A673 (cell line): ENCODE results near the gene POMT2. TPM values are rescaled to one million over a fixed set of nuclear protein-coding genes. Genes with fewer than 3 reads are reported as not detected.

Experiments
- BruUV-seq: library from RNA; stranded (reverse); fragments of 400-500 nt; replicated peaks from 2 replicates; lab custom pipeline; 2021; lab: Mats Ljungman, UMichigan
- CTCF ChIA-PET: fragments of 300-600 bp; sonication (Branson Sonifier 250); formaldehyde crosslinking; loops from one replicate; lab custom pipeline; 2022; ENCODE audit warnings: antibody characterized with exemption; lab: Charles Lee
- POLR2A ChIA-PET: fragments of 300-600 bp; sonication (Branson Sonifier 250); formaldehyde crosslinking; loops from one replicate; lab custom pipeline; 2022; ENCODE audit warnings: antibody characterized with exemption; ENCODE audit not compliant: low non-redundant PET; lab: Charles Lee
- DNase-seq: peaks from one replicate; pipeline ENCODE4 v3.0.0-alpha.2; 2015; ENCODE audit warnings: low spot score
- H3K27ac ChIP-seq: fragments of 200-600 bp; sonication (generic); 2 replicates; pipeline ENCODE4 v1.5.1; 2016; ENCODE audit warnings: mixed run types, low read depth, mild to moderate bottlenecking, mixed read lengths, antibody characterized with exemption, low read length; ENCODE audit not compliant: poor library complexity, severe bottlenecking
- H3K27me3 ChIP-seq: fragments of 200-600 bp; sonication (generic); replicated peaks from 2 replicates; pipeline ENCODE4 v1.6.1; 2017; ENCODE audit warnings: mixed run types, low read depth, mild to moderate bottlenecking, mixed read lengths, antibody characterized with exemption, low read length; ENCODE audit not compliant: insufficient read depth, poor library complexity
- H3K36me3 ChIP-seq: fragments of 200-600 bp; sonication (generic); 2 replicates; pipeline ENCODE4 v1.6.1; 2016; ENCODE audit warnings: mixed run types, mild to moderate bottlenecking, mixed read lengths, antibody characterized with exemption, low read length; ENCODE audit not compliant: insufficient read depth, poor library complexity, severe bottlenecking
- H3K4me1 ChIP-seq: fragments of 200-600 bp; sonication (generic); 2 replicates; pipeline ENCODE4 v1.6.1; 2017; ENCODE audit warnings: mixed run types, mild to moderate bottlenecking, mixed read lengths, antibody characterized with exemption, low read length; ENCODE audit not compliant: insufficient read depth, poor library complexity, severe bottlenecking
- H3K4me3 ChIP-seq: fragments of 200-600 bp; sonication (generic); 2 replicates; pipeline ENCODE4 v1.5.1; 2016; ENCODE audit warnings: low read depth, mixed run types, mild to moderate bottlenecking, mixed read lengths, low read length; ENCODE audit not compliant: poor library complexity, severe bottlenecking
- H3K9me3 ChIP-seq: fragments of 200-600 bp; sonication (generic); 2 replicates; pipeline ENCODE4 v1.6.1; 2016; ENCODE audit warnings: mixed run types, low read depth, mild to moderate bottlenecking, mixed read lengths, antibody characterized with exemption, low read length; ENCODE audit not compliant: poor library complexity, severe bottlenecking
- CTCF ChIP-seq: fragments of 300-800, 200-600 bp; sonication (generic); conservative IDR thresholded peaks from 2 replicates; pipeline ENCODE4 v1.5.1; 2017; ENCODE audit warnings: low read depth, mild to moderate bottlenecking, antibody characterized with exemption, low read length, moderate library complexity, mixed read lengths
- EZH2 ChIP-seq: fragments of 200-600 bp; sonication (generic); IDR thresholded peaks from 2 replicates; pipeline ENCODE4 v1.6.1; 2017; ENCODE audit warnings: borderline replicate concordance, low read depth, mild to moderate bottlenecking, mixed read lengths, antibody characterized with exemption, low read length; ENCODE audit not compliant: poor library complexity, severe bottlenecking
- intact Hi-C: fragments of 100-400 bp; cut with micrococcal nuclease; formaldehyde crosslinking; loops from one replicate; pipeline ENCODE4 v1.10.0; 2022; ENCODE audit not compliant: unreplicated experiment
- total RNA-seq: library from RNA; stranded (reverse); gene quantifications from 2 replicates; pipeline ENCODE4 v1.2.3, GENCODE V29; 2021

Gene POMT2
- total RNA-seq, 1 experiment from 2014 or later = 55.6 TPM

GRCh38 chr14:77265561-77266335 is 54.9 kb downstream of the POMT2 start:
- ChIA-PET CTCF (interaction anchor here (0.9 kb wide), 1 partner anchor 114 kb away, joined by 3 read pairs; no protein-coding TSS in a partner anchor), POLR2A (no interaction called here)
- Histone ChIP-seq H3K4me3 (no peak overlapping the region), H3K27me3 (peaks cover 32% of the 10 kb centered on the region), H3K4me1 (no peaks in the 10 kb centered on the region), H3K27ac (no peak overlapping the region), H3K9me3 (no peaks in the 10 kb centered on the region), H3K36me3 (no peaks in the 10 kb centered on the region)
- intact Hi-C loops = no loop called here
- no peak for TF ChIP-seq CTCF
- TF ChIP-seq EZH2 = no peak
- DNase-seq = no peak
- no TSS peak for BruUV-seq

GRCh38 chr14:77265187-77265515 is 55.5 kb downstream of the POMT2 start:
- no peak for DNase-seq
- Histone ChIP-seq H3K27me3 (peaks cover 26% of the 10 kb centered on the region), H3K36me3 (no peaks in the 10 kb centered on the region), H3K9me3 (no peaks in the 10 kb centered on the region), H3K4me3 (no peak overlapping the region), H3K27ac (no peak overlapping the region), H3K4me1 (no peaks in the 10 kb centered on the region)
- intact Hi-C loops = no loop called here
- TF ChIP-seq CTCF (no peak), EZH2 (no peak)
- no TSS peak for BruUV-seq
- ChIA-PET POLR2A (no interaction called here), CTCF (interaction anchor here (0.9 kb wide), 1 partner anchor 114 kb away, joined by 3 read pairs; no protein-coding TSS in a partner anchor)

- intact Hi-C loops = no loop called here
Observed at GRCh38 chr14:77264466-77265186, 56.1 kb downstream of the POMT2 start.

More at GRCh38 chr14:77264466-77265186, 56.1 kb downstream of the POMT2 start:
- Histone ChIP-seq H3K27ac (no peak overlapping the region), H3K9me3 (no peaks in the 10 kb centered on the region), H3K4me3 (no peak overlapping the region), H3K36me3 (no peaks in the 10 kb centered on the region), H3K27me3 (peaks cover 21% of the 10 kb centered on the region), H3K4me1 (no peaks in the 10 kb centered on the region)
- TF ChIP-seq CTCF = no peak
- TF ChIP-seq EZH2 = no peak
- CTCF ChIA-PET = no interaction called here
- POLR2A ChIA-PET = no interaction called here
- DNase-seq = no peak
- BruUV-seq = no TSS peak
